ENCODE data around the gene TMEM52.
"Not testable (repeated sequence)": the region's sequence is repeated elsewhere in the genome, so short reads cannot be mapped to it uniquely, and the experiment has no call there.

Gene TMEM52

DNA sequence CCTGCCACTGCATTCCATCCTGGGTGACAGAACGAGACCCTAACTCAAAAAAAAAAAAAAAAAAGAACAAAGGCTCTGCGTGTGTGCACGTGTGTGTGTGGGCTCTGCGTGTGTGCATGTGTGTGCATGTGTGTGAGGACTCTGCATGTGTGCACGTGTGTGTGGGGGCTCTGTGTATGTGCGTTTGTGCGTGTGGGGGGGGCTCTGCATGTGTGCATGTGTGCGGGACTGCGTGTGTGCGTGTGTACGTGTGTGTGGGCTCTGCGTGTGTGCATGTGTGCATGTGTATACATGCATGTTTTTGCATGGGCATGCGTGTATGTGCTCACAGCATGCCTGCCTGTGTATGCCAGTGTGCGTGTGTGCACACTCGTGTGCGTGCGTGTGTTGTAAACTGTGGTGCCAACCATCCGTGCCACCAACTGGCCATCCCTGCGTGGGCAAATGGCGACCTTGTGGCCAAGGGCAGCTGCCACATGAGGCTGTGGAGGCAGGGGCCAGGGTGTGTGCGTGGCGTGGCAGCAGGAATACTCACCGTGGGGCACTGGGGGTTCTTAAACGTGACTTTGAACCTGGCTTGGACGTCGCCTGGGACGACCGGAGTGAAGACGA is 26.8 kb upstream of the TMEM52 start:
- DNase-seq = no peak

DNA sequence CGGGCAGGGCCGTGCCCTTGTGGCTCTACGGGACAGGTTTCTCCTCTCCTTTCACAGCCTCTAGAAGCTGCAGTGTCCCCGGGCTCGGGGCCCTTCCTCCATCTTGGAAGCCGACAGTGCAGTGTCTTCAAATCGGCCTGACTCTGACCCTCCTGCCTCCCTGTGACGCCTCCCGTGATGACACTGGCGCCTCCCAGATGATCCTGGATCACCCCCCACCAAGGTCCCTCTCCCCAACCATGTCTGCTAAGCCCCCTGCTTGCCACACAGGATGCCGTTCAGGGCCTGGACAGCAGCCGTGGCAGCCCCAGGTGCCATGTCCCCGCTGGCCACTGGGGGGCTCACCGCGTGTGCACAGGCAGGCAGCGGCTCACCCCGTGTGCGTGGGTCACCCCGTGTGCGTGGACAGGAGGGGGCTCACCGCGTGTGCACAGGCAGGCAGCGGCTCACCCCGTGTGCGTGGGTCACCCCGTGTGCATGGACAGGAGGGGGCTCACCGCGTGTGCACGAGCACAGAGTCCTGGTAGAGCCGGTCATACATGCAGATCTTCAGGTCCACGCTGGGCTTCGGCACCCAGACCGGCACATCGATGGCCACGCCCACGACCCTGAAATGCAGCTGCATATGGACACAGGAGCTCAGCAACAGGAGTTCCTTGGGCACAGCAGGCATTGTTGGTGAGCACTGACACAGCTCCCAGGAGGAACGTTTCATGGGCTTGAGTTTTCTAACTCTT is 24.9 kb upstream of the TMEM52 start:
- no peak for DNase-seq

DNA sequence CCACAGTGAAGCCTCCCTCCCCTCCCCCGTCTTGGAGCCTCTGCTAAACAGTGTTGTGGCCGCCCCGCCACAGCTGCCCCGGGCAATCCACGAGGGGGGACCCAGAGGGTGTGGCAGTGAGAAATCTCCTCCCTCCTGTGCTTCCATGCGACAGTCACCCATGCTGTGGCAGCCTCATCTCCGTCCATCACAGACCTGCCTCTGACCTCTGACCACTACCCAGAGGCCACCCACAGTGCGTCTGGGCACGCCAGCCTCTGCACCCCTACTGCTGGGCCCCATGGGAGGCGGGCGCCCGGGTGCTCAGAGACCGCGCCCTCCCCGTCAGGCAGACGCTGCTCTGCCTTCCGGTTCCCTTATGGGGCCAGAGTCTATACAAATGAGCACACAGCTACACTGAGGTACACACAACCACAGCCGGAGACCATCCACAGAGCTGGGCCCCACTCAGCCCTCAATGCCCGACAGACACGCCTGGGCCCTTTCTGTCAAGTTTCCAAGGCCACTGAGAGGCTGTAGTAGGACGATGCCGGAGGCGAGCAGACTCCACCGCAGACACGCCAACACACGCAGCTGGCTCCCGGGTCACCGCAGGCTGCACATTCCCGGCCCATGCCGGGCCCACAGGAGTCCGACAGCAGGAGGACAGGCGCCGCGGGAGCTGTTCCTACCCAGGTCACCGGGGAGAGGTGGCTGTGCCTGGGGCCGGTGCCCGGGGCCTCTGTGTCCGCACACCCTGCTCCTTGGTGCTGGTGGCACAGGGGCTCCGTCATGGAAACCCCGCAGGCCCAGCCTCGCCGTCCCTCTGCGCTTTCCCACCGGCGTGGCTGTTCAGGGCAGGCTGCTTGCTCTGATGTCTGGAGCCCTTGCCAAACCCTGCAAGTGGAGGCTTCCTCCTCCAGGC is 23.9 kb upstream of the TMEM52 start:
- DNase-seq = no peak

DNA sequence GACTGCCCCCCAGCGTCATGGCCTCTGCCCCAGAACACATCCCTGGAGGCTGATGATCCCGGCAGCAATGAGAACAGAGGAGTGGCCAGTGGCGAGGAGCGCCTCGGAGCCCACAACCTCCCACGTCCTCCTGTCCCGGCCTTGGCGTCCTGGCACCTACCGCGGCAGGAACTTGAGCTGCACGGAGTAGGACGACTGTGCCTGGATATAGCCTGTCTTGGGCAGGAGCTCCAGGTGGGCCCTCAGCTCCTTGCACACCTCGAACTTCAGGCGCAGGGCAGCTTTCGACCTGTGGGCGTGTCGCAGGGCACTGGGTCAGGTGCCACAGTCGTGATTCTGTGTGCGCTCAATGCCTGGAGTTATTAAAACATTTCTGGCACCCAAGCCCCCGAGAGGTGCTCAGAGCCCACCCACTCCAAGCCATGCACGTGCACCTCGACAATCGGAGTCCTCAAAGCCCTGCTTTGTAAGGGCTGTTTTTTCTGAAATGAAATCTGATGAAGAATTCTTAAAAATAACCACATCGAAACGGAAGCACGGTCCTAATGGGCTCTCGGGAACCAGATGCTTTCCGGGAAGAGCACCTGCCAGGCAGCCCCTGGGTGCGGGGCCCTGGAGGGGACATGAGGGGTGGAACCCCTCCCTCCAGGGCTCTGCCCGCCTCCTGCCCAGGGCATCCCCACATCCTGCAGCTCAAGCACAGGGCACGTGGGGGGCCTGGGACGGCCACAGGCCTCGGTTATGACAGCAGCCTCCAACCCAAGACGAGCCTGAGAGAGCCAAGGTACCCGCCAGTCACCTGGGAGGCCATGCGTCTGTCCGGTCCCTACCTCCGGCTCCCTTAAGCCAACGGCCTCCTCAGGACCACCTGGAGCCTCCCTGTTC is 23.0 kb upstream of the TMEM52 start:
- no peak for DNase-seq

DNA sequence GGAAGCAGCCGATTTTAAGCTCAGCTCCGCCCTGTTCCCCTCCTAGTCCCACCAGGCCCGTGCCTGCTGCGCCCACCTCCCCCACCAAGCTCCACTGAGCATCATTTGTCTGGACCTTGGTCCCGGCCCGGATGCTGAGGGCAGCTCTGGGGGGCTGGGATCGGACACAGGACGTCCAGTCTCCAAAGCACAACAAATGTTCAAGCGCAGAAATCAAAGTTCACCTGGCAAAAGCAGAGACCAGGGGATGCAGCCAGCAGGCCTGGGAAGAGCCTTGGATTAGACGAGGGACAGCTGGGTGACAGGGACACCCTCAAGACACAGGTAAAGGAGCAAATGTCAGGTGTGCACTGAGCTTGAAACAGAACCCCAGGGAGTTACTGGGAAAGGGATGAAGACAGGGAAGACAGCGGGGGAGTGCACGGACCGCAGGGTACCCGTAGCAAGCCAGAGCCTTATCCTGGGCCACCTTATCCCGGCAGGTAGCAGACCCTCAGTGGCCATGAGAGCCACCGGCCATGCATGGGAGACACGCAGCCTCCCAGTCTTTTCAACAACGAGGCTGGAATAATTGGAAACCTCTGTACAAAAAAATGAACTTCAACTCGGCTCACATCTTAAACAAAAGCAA is 22.2 kb upstream of the TMEM52 start:
- DNase-seq = no peak

DNA sequence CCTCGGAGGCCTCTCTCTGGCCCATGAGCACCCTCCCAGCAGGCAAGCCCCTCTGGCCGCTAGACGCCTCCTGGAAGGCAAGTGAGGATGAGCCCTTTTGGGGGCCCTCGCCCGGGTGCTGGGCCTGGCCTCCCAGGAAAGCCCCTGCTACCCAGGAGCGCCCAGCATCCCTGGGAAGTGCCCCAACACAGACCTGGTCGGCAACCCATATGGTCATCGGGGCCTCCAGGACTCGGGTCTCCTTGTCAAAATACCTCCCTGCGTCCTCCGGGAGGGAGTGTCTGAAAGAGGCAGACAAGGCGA is 21.0 kb upstream of the TMEM52 start:
- DNase-seq = no peak

DNA sequence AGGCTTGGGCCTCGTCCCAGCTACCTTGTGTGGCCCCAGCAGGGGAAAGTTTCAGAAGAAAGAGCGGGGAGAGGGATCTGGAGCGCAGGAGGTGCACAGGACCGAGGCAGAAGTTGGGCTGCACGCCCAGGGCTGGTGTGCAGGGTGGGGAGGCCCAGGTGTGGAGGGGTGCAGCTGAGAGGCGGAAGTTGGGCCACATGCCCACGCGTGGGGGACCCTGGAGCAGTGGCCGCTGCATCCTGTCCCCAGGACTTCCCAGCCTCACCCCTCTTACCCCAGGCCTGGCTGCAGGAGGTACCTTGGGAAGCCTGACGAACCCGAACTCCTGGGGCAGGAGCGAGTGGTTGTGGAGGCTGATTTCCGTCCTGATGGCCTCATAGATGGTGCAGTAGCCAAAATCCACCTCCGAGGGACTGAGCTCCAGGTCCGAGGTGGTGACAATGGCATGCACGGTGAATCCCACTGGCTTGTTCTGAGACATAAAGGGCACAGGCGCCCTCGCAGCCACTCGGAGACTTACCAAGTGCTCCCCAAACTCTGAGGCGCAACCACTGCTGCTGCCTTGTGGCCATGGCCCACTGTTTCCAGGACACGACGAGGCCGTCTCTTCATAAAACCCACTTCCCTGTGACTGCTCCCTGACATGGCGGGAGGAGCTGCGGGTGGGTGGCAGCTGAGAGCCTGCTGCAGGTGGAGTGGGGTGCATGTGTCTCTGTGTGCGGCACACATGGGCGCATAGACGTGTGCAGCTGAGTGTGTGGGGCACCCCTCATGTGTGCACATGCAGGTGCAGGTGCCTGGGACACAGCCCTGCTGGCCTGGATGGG is 20.4 kb upstream of the TMEM52 start:
- no peak for DNase-seq

DNA sequence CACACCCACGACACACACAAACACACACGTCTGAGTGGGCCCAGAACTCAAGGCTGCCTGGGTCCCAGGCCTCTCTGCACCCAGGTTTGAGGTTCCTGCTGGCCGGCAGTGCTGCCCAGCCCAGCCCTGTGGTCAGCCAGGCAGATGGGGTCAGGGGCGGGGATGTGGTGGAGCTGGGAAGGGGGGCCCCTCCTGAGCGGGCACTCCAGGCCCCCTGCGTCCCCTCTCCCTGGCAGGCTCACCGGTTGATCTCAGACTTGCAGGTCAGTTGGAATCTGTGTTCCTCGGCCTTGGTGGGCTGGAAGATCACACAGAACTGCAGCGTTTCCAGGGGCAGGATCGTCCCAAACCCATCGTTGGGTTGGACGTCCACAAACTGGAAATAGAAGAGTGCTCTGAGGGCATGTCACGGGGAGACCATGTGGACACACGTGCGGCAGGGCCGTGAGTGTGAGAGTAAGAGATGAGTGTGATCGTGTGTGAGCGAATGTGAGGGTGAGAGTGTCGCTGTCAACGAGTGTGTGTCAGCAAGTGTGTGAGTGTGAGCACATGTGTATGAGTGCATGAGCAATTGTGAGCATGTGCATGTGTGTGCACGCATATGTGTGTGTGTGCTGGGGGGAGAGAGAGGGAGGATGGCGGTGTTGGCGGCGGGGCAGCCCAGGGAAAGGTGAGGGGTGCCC is 19.7 kb upstream of the TMEM52 start:
- no peak for DNase-seq

DNA sequence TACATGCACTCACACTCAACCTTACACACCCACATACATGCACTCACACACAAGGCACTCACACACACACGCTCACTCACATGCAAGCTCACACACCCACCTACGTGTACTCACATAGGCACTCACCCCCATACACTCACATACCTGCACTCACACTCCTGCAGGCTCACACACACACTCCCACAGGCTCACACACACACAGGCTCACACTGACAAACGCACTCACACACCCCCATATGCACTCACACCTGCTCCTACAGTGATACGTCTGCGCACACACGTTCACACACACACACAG is 19.1 kb upstream of the TMEM52 start:
- no peak for DNase-seq

DNA sequence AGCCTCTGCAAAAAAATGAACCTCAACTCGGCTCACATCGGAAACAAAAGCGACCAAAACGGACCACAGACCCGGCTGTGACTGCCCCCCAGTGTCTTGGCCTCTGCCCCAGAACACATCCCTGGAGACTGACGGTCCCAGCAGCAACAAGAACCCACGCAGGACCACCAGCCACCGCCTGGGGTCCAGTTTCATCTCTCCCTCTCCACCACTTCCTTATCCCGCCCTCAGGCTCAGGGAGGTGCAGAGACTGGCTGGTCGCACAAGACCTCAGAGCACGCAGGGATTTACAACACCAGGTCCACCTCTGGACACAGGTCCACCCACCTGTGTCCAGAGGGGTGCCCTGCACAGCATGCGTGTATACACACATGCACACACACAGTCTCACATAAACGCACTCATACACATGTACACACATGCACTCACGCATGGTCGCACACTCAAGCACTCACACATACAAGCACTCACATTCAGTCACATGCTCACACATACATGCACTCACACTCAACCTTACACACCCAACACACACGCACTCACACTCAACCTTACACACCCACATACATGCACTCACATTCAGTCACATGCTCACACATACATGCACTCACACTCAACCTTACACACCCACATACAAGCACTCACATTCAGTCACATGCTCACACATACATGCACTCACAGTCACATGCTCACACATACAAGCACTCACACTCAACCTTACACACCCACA is 18.6 kb upstream of the TMEM52 start:
- no peak for DNase-seq

DNA sequence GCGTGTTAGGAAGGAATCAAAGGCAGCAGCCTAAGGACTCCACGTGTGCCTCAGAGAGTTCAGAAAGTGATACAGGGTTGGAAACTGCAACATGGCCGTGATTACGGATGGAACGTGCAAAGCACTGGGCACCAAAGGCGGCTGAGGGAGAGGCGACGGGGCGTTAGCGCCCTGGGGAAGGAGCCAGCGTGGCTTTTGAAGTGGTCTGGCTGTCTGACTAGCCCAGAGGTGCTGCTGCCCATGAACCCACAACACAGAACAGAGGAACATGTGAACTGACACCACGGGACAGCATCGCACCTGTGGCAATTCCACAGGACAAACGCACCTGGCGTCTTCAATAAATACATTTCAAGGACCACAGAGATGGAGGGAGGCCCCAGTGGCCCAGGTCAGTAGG is 18.0 kb upstream of the TMEM52 start:
- DNase-seq = no peak

DNA sequence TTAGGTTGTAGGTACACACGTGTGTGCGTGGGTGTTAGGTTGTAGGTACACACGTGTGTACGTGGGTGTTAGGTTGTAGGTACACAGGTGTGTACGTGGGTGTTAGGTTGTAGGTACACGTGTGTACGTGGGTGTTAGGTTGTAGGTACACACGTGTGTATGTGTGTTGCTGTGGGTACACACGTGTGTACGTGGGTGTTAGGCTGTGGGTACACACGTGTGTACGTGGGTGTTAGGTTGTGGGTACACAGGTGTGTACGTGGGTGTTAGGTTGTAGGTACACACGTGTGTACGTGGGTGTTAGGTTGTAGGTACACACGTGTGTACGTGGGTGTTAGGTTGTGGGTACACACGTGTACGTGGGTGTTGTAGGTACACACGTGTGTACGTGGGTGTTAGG is 15.8 kb upstream of the TMEM52 start:
- DNase-seq = not testable (repeated sequence)

DNA sequence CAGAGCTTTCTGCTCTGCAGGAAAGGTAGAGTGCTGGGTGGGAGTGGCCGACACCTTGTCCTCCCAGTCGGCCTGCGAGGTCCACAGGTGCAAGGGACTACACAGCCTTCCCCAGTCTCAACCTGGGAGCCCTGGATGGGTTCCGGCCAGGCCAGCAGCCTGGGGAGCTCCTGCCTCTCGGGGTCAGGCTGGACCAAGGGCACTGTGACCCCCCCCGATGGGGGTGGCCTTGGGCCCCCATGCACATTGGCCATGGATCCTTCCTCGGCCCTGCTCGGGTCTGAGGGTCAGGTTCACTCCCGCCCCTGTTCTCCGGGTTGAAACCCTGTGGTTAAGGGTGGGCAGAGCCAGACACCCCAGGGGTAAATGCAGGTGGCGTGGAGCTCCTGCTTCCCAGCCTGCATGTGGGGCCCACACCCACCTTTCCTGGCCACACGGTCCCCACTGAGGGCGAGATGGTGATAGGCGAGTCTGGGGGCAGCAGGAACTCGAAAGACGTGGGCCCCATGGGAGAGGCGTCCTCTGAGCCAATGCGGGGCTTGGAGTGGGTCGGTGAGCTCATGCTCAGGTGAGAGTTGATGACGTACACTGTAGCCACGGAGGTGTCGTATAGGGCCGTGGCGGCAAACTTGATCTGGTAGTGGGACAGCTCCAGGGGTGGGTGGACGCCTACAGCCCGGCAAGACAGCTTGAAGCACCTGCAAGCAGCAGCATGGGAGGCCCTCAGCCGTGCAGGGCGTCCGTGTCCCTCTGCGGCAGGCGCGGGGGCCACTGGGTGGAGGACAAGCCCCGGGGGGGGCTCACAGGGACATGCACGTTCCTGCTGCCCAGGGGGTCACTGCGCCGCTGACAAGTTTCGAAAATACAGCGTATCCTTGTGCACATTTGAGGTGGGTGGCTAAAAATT is 10.8 kb upstream of the TMEM52 start:
- DNase-seq = no peak

DNA sequence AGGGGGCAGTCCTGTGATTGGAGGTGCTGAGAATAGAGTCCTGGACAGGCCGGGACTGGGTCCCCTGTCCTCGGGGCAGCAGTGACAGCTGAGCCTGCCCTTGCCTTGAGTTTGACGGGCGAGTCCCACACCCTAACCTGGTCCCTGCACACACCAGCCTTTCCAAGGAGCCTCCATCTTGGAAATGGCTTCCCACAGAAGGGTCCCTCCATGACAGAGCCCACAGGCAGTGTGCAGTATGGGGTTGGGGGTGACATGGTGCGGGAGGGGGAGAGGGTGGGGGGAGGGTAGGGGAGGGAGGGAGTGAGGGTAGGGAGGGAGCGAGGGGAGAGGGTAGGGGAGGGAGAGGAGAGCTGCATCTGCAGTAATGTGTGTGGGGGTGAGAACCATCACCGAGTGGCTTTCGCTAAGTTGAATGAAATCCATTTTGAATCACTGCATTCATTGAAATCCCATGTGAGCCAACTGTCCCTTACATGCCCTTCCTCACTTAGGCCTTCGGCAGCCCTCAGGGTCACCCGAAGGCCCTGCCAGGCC is 10.1 kb upstream of the TMEM52 start:
- DNase-seq = no peak

DNA sequence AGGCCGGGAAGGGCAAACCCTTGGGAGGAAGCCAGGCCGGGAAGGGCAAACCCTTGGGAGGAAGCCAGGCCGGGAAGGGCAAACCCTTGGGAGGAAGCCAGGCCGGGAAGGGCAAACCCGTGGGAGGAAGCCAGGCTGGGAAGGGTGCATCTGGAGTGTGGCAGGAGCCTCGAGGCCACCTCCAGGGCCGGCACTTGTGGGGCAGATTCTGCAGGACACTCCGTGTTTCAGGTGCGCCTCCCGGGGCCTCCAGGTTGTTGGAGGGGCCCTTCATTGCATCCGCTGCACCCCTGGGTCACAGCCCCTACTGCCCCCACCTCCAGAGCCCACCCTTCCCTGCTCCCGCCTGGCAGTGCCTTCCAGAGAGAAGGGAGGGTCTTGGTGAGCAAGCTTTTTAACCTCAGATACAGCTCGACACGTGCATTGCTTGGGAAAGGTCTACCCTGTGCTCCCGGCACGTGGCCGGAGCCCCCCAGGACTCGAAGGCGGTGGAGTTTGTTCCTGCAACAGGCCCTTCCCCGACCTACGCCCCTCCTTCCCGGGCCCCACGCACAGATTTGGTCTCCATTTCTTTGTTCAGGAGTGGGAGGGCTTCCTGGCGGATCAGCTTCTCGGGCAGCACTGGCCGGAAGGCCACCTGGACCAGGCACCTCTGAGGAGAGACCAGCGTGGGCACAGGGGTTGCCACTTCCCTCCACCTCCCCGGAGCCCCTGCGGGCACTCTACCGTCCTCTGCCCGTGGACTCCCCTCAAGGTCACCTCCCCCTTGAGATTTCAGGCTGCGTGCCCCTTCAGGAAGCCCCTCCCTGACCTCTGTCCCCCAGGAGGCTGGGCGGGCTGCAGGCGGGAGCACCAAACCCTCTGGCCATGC is 9.4 kb upstream of the TMEM52 start:
- no peak for DNase-seq

DNA sequence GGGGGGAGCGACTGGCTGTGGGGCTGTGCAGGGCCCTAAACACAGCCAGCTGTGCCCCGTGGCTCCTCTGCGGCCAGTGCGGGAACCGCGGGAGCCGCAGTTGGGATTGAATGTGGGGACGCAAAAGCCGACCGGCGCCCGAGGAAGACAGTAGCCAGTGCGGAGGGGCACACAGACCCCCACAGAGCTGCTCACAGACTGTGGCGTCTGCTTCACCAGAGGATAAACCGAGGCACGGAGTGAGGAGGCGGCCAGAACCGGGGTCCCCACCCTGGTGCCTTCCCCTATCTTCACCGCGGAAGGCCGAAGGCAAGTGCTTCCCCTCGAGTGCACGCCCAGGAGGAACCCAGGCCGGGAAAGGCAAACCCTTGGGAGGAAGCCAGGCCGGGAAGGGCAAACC is 8.7 kb upstream of the TMEM52 start:
- DNase-seq = no peak

DNA sequence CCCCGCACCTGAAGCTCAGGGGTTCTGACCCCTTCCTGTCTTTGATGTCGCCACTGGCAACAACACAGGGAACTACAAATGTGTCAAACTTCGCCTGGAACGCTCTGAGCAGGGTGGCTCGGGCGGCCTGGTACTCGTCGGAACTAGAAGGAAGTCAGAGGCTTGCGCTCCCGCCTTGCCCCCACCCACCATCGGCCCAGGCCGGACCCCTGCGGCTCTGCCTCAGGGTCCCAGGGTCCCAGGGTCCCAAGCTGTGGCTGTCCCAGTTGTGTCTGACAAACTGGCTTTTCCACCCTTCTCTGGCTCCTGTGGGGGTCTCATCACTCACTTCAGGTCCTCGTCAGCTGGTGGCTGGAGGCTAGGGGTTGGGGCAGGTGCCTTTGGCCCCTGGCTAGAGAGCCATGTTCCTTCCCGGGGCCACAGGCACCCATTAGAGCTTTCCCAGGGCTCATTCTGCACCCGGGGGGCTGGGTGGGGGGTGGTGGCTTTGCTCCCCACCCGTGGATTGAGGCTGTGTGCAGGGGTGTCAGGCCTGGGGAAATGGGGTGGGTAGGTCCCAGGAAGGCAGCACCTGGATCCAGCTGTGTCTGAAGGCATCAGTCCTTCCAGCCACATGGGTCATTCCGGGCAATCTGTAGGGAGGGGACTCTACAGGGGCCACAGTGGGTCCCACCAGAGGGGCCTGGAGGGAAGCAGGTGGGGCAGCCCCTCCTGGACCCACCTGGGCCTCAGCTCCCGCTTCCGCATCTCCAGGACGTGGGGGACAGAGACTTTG is 8.0 kb upstream of the TMEM52 start:
- no peak for DNase-seq

Data from NCI-H1417 treated with DMSO at 0.1 percent for 48 hours (cell line).